WTC11 (cell line): ENCODE measurements around the gene TCF3. TPM values are rescaled to one million over a fixed set of nuclear protein-coding genes. Genes with fewer than 3 reads are reported as not detected.

ENCODE experiments used
- ATAC-seq: fragments of 200-7000 bp; cut with Tn5 transposase; 2 replicates; pipeline ENCODE4 v1.10.0; 2021; ENCODE audit warnings: mild to moderate bottlenecking, moderate library complexity
- CTCF ChIA-PET: fragments of 300-600 bp; sonication (Branson Sonifier 250); formaldehyde crosslinking; loops from one replicate; lab custom pipeline; 2021; ENCODE audit warnings: antibody characterized with exemption; lab: Charles Lee
- POLR2A ChIA-PET: fragments of 350-600 bp; sonication (Branson Sonifier 250); formaldehyde crosslinking; loops from one replicate; lab custom pipeline; 2021; ENCODE audit warnings: antibody characterized with exemption; lab: Charles Lee
- DNase-seq: peaks from one replicate; pipeline ENCODE4 v3.0.0; 2021; ENCODE audit warnings: low spot score
- H3K27ac Mint-ChIP-seq: 2 replicates; pipeline ENCODE4 v1.8.0; 2021; ENCODE audit warnings: mixed read lengths
- H3K27me3 Mint-ChIP-seq: 2 replicates; pipeline ENCODE4 v1.8.0; 2021; ENCODE audit warnings: low read depth, mild to moderate bottlenecking, moderate library complexity, mixed read lengths
- H3K36me3 Mint-ChIP-seq: 2 replicates; pipeline ENCODE4 v1.8.0; 2021; ENCODE audit warnings: mixed read lengths
- H3K4me1 Mint-ChIP-seq: 2 replicates; pipeline ENCODE4 v1.8.0; 2022; ENCODE audit warnings: mixed read lengths
- H3K4me3 Mint-ChIP-seq: 2 replicates; pipeline ENCODE4 v1.8.0; 2021; ENCODE audit warnings: mild to moderate bottlenecking, moderate library complexity, mixed read lengths
- H3K9me3 Mint-ChIP-seq: 2 replicates; pipeline ENCODE4 v1.8.0; 2021; ENCODE audit warnings: mixed read lengths
- FOXK1 ChIP-seq: sonication (generic); formaldehyde crosslinking; IDR thresholded peaks from 2 replicates; pipeline ENCODE4 v1.8.0; 2022; ENCODE audit warnings: mild to moderate bottlenecking, moderate library complexity, missing genetic modification reagents
- IRF2 ChIP-seq: sonication (generic); formaldehyde crosslinking; IDR thresholded peaks from 2 replicates; pipeline ENCODE4 v1.8.0; 2022; ENCODE audit warnings: low read depth, missing genetic modification reagents, borderline replicate concordance
- MXD4 ChIP-seq: fragments of 250-450 bp; sonication (Bioruptor Pico); IDR thresholded peaks from 2 replicates; pipeline ENCODE4 v1.8.0; 2021; ENCODE audit warnings: mild to moderate bottlenecking, moderate library complexity, borderline replicate concordance
- NFE2L1 ChIP-seq: sonication (generic); formaldehyde crosslinking; IDR thresholded peaks from 2 replicates; pipeline ENCODE4 v1.8.1; 2023; ENCODE audit warnings: missing genetic modification reagents
- NR3C1 ChIP-seq: sonication (generic); formaldehyde crosslinking; conservative IDR thresholded peaks from 2 replicates; pipeline ENCODE4 v1.8.1; 2023; ENCODE audit warnings: low read depth, mild to moderate bottlenecking, missing genetic modification reagents
- RORB ChIP-seq: fragments of 250-450 bp; sonication (Bioruptor Pico); IDR thresholded peaks from 2 replicates; pipeline ENCODE4 v1.9.0; 2021; ENCODE audit warnings: mild to moderate bottlenecking
- SOX15 ChIP-seq: fragments of 250-450 bp; sonication (Bioruptor Pico); IDR thresholded peaks from 2 replicates; pipeline ENCODE4 v1.9.0; 2021; ENCODE audit warnings: mild to moderate bottlenecking
- TCF7 ChIP-seq: sonication (generic); formaldehyde crosslinking; IDR thresholded peaks from 2 replicates; pipeline ENCODE4 v1.8.0; 2022; ENCODE audit warnings: mild to moderate bottlenecking, low read depth, missing genetic modification reagents, moderate library complexity
- TEAD4 ChIP-seq: sonication (generic); formaldehyde crosslinking; IDR thresholded peaks from 2 replicates; pipeline ENCODE4 v1.8.0; 2022; ENCODE audit warnings: mild to moderate bottlenecking, missing genetic modification reagents
- ZBTB21 ChIP-seq: sonication (generic); formaldehyde crosslinking; IDR thresholded peaks from 2 replicates; pipeline ENCODE4 v1.8.1; 2023; ENCODE audit warnings: mild to moderate bottlenecking, missing genetic modification reagents, borderline replicate concordance
- ZNF219 ChIP-seq: sonication (generic); formaldehyde crosslinking; IDR thresholded peaks from 2 replicates; pipeline ENCODE4 v1.8.0; 2023; ENCODE audit warnings: missing genetic modification reagents, mild to moderate bottlenecking, borderline replicate concordance
- total RNA-seq: library from RNA; stranded (reverse); gene quantifications from 3 replicates; pipeline ENCODE4 v1.2.3, GENCODE V29; 2021
- TF ChIP-seq, protein P1 (sequence below): sonication (generic); formaldehyde crosslinking; IDR thresholded peaks from 2 replicates; pipeline ENCODE4 v1.8.1; 2023; ENCODE audit warnings: mild to moderate bottlenecking, moderate library complexity, missing genetic modification reagents
- TF ChIP-seq, protein P2 (sequence below): sonication (generic); formaldehyde crosslinking; IDR thresholded peaks from 2 replicates; pipeline ENCODE4 v1.8.0; 2022; ENCODE audit warnings: missing genetic modification reagents
- TF ChIP-seq, protein P3 (sequence below): fragments of 250-450 bp; sonication (Bioruptor Pico); IDR thresholded peaks from 2 replicates; pipeline ENCODE4 v1.8.0; 2021; ENCODE audit warnings: mild to moderate bottlenecking
- TF ChIP-seq, protein P4 (sequence below): fragments of 250-450 bp; sonication (Bioruptor Pico); conservative IDR thresholded peaks from 2 replicates; pipeline ENCODE4 v1.9.0; 2021; ENCODE audit warnings: mild to moderate bottlenecking

Gene TCF3
- total RNA-seq, 1 experiment from 2014 or later: 324 TPM

DNA sequence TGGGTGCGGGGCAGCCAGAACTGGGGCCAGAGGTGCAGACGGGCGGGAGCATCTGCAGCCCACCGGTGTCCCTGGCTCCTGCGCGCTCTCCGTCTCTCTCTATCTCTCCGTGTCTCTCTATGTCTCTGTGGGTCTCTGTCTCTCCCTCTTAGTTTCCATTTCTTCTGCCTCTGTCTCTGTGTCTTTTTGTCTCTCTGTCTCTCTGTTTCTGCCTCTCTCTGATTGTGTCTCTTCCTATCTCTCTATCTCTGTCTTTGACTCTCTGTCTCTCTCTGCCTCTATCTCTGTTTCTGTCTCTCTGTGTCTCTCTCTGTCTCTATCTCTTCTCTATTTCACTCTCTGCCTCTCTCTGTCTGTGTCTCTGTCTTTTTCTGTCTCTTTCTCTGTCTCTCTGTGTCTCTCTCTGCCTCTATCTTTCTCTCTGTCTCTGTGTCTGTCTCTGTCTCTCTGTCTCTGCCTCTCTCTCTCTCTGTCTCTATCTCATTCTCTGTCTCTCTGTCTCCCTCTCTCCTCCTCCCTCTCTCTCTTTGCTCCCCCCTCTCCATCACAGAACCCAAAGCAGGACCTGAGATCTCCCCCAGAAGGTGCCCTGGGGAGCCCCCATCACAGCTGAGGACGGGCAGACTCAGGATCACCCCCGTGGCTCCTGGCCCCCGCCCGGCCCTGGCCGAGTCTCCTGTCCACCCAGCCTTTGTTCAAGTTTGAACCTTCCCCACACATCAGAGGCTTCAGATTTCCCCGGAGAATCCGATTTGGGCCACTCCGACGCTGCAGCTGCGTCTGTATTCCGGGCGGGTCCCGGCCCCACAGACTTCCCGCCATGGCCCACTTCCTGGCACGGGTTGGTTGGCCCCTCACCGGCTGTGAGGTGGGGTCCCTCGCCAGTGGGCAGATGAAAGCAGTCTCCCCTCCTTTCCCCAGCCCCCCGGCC lies 48.6 kb upstream of the TCF3 start (continued):
- TF ChIP-seq, protein P1, sequence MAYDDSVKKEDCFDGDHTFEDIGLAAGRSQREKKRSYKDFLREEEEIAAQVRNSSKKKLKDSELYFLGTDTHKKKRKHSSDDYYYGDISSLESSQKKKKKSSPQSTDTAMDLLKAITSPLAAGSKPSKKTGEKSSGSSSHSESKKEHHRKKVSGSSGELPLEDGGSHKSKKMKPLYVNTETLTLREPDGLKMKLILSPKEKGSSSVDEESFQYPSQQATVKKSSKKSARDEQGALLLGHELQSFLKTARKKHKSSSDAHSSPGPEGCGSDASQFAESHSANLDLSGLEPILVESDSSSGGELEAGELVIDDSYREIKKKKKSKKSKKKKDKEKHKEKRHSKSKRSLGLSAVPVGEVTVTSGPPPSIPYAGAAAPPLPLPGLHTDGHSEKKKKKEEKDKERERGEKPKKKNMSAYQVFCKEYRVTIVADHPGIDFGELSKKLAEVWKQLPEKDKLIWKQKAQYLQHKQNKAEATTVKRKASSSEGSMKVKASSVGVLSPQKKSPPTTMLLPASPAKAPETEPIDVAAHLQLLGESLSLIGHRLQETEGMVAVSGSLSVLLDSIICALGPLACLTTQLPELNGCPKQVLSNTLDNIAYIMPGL: no peak
- TF ChIP-seq SOX15 (CRISPR knock-in tag): no peak

DNA sequence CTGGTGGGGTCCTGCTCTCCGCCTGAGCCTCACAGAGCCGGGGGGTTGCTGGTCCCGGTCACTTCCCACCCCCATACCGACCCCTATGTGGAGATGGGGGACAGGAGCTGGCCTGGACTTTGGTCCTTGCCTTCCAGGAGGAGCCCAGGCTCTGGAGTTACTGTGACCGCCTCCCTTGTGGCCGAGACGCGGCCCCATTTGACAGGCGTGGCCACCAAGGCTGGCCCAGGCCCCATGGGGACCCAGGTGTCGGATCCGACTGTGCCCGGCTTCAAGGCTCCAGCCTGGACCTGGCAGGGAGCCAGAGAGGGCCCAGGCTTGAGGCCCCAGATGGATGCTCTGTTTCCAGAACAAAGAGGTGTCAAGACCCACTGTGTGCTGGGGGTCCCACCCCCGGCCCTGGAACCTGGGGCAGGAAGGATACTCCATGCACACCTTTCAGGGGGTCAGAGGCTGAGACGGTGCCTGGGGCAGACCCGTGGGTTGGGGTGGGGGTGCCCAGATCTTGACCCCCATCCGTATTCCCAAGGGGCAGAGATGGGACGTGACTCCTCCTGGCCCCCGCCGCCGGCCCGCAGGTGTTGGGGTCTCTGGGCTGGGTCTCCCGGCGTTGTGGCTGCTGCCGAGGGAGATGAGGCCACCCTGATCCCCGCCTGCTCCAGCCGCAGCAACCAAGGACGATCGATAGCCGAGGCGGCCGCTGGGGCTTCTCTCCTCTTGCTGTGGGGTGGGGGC lies 47.8 kb upstream of the TCF3 start:
- peaks cover 14% of the 10 kb centered on the region for H3K9me3 Mint-ChIP-seq

More for the DNA sequence above, 47.8 kb upstream of the TCF3 start:
- POLR2A ChIA-PET: no interaction called here
- no peaks in the 10 kb centered on the region for H3K4me1 Mint-ChIP-seq
- TF ChIP-seq MXD4 (no peak), IRF2 (no peak), NR3C1 (CRISPR knock-in tag) (no peak), TCF7 (CRISPR knock-in tag) (no peak), ZBTB21 (CRISPR knock-in tag) (no peak), FOXK1 (no peak), TEAD4 (CRISPR knock-in tag) (no peak), NFE2L1 (CRISPR knock-in tag) (no peak), ZNF219 (CRISPR knock-in tag) (no peak), RORB (no peak)
- TF ChIP-seq, protein P2, sequence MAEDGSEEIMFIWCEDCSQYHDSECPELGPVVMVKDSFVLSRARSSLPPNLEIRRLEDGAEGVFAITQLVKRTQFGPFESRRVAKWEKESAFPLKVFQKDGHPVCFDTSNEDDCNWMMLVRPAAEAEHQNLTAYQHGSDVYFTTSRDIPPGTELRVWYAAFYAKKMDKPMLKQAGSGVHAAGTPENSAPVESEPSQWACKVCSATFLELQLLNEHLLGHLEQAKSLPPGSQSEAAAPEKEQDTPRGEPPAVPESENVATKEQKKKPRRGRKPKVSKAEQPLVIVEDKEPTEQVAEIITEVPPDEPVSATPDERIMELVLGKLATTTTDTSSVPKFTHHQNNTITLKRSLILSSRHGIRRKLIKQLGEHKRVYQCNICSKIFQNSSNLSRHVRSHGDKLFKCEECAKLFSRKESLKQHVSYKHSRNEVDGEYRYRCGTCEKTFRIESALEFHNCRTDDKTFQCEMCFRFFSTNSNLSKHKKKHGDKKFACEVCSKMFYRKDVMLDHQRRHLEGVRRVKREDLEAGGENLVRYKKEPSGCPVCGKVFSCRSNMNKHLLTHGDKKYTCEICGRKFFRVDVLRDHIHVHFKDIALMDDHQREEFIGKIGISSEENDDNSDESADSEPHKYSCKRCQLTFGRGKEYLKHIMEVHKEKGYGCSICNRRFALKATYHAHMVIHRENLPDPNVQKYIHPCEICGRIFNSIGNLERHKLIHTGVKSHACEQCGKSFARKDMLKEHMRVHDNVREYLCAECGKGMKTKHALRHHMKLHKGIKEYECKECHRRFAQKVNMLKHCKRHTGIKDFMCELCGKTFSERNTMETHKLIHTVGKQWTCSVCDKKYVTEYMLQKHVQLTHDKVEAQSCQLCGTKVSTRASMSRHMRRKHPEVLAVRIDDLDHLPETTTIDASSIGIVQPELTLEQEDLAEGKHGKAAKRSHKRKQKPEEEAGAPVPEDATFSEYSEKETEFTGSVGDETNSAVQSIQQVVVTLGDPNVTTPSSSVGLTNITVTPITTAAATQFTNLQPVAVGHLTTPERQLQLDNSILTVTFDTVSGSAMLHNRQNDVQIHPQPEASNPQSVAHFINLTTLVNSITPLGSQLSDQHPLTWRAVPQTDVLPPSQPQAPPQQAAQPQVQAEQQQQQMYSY (CRISPR knock-in tag): no peak
- TF ChIP-seq, protein P3, sequence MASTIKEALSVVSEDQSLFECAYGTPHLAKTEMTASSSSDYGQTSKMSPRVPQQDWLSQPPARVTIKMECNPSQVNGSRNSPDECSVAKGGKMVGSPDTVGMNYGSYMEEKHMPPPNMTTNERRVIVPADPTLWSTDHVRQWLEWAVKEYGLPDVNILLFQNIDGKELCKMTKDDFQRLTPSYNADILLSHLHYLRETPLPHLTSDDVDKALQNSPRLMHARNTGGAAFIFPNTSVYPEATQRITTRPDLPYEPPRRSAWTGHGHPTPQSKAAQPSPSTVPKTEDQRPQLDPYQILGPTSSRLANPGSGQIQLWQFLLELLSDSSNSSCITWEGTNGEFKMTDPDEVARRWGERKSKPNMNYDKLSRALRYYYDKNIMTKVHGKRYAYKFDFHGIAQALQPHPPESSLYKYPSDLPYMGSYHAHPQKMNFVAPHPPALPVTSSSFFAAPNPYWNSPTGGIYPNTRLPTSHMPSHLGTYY (CRISPR knock-in tag): no peak
- TF ChIP-seq, protein P4, sequence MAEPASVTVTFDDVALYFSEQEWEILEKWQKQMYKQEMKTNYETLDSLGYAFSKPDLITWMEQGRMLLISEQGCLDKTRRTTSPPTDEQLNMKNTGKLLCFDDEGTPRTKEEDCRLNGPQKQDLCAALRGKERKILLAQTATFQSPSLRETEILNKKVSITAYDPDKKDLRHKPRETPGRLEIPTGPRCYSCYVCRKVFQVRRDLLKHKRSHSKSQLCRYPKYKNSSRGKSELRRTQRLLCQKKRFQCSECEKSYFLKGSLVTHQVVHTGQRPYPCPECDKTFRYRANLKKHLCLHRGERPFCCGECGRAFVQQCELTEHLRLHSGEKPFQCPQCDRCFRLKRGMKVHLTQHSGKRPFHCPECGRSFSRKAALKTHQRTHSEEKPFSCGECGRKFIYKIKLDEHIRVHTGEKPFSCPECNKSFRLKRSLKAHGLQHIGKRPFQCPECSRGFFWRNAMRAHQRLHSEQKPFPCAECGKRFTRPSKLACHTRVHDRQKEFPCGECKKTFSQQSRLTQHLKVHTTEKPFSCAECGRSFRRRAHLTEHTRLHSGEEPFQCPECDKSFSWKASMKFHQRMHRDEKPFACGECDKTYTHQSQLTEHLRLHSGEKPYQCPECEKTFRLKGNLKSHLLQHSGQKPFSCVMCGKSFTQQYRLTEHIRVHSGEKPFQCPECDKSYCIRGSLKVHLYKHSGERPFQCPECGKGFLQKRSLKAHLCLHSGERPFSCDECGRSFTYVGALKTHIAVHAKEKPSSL (CRISPR knock-in tag): no peak
- no peak for ATAC-seq
- H3K4me3 Mint-ChIP-seq: no peak overlapping the region
- CTCF ChIA-PET: no interaction called here
- peaks cover 26% of the 10 kb centered on the region for H3K27me3 Mint-ChIP-seq
- H3K36me3 Mint-ChIP-seq: peaks cover 7% of the 10 kb centered on the region
- DNase-seq: no peak
- H3K27ac Mint-ChIP-seq: no peak overlapping the region
